HG03460 (cell line): ENCODE results near the gene POU4F2.
"Not testable (repeated sequence)": the region's sequence is repeated elsewhere in the genome, so short reads cannot be mapped to it uniquely, and the experiment has no call there.

ENCODE experiments used
- ATAC-seq: cut with Tn5 transposase; IDR thresholded peaks from one replicate; pipeline ENCODE4 v1.9.1; 2021; ENCODE audit not compliant: unreplicated experiment

The POU4F2 gene

GRCh38 chr4:146654687-146655520, 16.2 kb downstream of the POU4F2 start:
- ATAC-seq: no peak

GRCh38 chr4:146655521-146655856, 16.8 kb downstream of the POU4F2 start:
- ATAC-seq: no peak

- ATAC-seq: no peak
Measured at GRCh38 chr4:146661367-146661766, 22.7 kb downstream of the POU4F2 start.

- ATAC-seq: not testable (repeated sequence)
Measured at GRCh38 chr4:146663968-146664311, 25.2 kb downstream of the POU4F2 start.

GRCh38 chr4:146674829-146675570, 36.3 kb downstream of the POU4F2 start:
- no peak for ATAC-seq
